Suprapubic skin (tissue), 3 donors: ENCODE results near the gene FUOM.

Experiments
- POLR2AphosphoS5 ChIP-seq, 3 donors: sonication (generic); formaldehyde crosslinking; IDR thresholded peaks; one replicate each; pipeline ENCODE4 v1.6.1; 2017; ENCODE audit warnings: antibody characterized with exemption in 3 of 3
- TF ChIP-seq, protein P1 (sequence below), 2 donors: fragments of 200-600 bp in 1 of 2; fragments of 450-650 bp in 1 of 2; sonication (generic) in 1 of 2; IDR thresholded peaks; one replicate each; pipeline ENCODE4 v1.5.1; 2016 to 2019; ENCODE audit warnings: antibody characterized with exemption in 2 of 2, mild to moderate bottlenecking in 1 of 2, moderate library complexity in 1 of 2

DNA sequence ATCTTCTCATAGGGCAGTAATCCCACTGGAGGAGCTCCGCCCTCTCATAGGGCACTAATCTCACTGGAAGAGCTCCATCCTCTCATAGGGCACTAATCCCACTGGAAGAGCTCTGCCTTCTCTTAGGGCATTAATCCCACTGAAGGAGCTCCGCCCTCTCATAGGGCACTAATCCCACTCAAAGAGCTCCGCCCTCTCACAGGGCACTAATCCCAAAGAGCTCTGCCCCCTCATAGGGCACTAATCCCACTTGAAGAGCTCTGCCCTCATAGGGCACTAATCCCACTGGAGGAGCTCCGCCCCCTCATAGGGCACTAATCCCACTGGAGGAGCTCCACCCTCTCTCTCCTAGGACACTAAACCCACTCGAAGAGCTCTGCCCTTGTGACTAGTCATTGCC, 3.4 kb upstream of the FUOM start:
- TF ChIP-seq POLR2AphosphoS5 (IDR thresholded peaks at IDR 0.05): no peak
- TF ChIP-seq, protein P1, sequence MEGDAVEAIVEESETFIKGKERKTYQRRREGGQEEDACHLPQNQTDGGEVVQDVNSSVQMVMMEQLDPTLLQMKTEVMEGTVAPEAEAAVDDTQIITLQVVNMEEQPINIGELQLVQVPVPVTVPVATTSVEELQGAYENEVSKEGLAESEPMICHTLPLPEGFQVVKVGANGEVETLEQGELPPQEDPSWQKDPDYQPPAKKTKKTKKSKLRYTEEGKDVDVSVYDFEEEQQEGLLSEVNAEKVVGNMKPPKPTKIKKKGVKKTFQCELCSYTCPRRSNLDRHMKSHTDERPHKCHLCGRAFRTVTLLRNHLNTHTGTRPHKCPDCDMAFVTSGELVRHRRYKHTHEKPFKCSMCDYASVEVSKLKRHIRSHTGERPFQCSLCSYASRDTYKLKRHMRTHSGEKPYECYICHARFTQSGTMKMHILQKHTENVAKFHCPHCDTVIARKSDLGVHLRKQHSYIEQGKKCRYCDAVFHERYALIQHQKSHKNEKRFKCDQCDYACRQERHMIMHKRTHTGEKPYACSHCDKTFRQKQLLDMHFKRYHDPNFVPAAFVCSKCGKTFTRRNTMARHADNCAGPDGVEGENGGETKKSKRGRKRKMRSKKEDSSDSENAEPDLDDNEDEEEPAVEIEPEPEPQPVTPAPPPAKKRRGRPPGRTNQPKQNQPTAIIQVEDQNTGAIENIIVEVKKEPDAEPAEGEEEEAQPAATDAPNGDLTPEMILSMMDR (IDR thresholded peaks at IDR 0.05): no peak
